Medulla oblongata (tissue), 1 donor: Measurements from ENCODE around the gene LRRC19.
A peak's percentile ranks its signal among the peaks of the same experiment; 100 is the strongest.

ENCODE experiments used
- DNase-seq: peaks from one replicate; pipeline ENCODE4 v3.0.0-alpha.2; 2015; ENCODE audit errors: extremely low spot score

Gene LRRC19

DNA sequence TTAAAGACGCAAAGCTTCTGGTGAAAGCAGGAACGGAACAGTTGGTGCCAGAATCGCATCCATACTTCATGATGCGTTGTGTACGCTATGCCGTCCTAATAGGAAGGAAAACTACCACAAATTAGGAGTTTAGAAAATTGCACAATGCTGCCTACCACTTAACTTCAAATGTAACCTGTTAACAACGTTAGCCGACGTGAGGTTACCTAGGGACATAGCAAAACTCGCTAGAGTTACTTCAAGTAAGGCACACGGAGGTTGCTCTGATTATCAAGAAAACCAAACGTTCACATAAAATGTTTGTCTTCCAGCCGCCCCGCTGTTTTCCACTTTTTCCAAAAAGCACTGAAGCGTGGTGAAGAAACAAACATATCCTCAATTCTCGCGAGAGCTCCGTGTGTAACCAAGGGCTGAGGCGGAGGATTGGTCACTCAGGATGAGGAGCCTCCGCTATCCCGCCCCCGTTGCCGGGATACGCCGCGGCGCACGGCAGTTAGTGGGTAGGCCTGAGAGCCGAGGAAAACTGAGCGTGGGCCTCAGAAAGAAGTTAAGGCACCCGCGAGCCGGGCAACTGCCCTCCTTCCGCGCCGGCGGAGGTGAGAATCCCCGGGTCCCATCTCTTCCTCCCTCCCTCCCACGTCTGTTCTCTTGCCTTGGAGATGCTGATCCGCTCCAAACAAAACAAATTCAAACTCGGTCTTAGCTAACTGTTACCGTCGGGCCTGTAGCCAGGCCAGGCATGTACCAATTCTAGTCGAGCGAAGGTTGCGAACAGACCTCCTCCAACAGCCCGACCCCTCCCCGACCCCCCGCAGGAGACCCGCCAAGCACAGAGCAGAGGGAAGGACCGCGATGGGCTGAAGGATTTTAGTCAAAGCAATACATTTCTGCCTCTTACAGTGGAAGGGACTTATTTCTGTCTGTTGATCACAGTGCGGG lies 49.3 kb downstream of the LRRC19 start, which contains the start of gene IFT74:
TSS of gene IFT74 (plus strand) at position 492 of the 939 bp plus-strand sequence. CDS start 5,556 bp downstream, outside the sequence.
- peak; percentile 100 for DNase-seq

DNA sequence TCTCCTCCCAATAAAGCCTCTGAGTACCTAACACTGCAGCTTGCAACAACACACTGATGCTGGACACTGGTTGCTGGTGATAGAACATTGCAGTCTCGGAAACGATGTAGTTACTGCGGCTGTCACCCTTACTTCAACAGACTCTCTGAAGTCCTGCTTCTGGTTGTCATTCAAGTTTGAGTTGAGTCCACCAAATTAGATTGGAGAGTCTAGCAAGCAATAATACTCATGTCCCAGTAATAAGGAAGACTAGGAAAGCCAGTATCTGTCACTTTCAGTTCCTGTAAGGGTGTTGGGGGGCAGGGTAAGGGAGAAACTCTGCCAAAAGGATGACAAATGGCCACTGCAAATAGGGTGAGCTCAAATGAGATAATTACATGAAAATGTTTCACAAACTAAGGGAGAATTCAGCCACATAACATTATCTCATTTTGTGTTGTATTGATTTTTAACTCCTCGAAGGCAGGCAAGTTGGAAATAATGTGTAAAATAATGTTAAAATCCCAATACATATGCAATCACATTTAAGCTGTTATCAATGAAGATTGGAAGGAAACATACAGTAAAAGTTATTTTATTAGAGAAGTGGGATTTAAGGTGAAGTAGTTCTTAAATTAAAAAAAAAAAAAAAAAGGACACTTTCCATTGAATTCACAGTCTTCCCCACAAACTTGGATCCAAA lies 50.1 kb downstream of the LRRC19 start:
- DNase-seq = peak; percentile 79

DNA sequence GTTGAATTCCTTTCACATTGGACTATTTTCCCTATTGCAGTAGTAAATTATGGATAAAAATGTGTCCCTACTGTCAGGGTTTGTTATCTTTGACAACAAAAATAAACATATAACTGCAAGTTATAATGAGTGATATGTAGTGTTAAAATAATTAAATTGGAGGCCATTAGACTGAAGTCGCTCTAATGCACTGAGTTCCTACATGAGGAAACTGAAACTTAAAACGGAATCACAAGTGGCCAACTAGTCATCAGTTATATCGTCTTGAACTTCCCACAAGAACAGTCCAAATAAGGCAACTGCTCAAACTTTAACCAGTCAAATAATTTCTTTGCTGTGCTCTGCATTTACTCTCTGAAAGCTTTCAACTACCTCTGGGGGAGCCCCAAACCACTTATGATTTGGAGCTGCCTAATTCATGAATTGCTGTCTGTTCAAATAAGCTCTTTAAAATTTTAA lies 51.4 kb downstream of the LRRC19 start:
- DNase-seq = peak; percentile 47

- DNase-seq = no peak
These were observed 53.7 kb downstream of the LRRC19 start for GRCh38 chr9:26951794-26952193.

GRCh38 chr9:26950521-26950920 lies 55.0 kb downstream of the LRRC19 start:
- no peak for DNase-seq

GRCh38 chr9:26949637-26950069 lies 55.8 kb downstream of the LRRC19 start:
- DNase-seq = no peak

DNA sequence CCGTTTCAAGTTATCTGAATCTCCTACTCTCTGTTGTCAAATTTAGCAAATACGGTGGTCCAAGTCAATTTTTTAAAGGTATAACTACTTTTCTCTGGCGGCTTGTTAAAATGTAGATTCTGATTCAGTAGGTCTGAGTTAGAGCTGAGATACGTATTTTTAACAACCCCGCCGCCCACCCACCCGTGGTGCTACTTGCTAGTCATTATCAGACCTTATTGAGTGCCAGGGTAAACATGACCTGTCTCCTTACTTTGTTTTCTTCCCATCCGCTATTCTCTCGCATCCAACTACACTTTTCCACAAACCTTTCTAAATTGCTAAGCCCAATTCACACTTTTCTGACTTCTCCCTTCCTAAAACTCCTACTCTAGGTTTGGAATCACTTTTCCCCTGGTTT lies 57.7 kb downstream of the LRRC19 start:
- no peak for DNase-seq

GRCh38 chr9:26946753-26947727 lies 58.4 kb downstream of the LRRC19 start, which contains the start of gene PLAA:
TSS of gene PLAA (minus strand) at chr9:26947242. CDS start at chr9:26947045, 197 bp downstream.
- DNase-seq = peak; percentile 91

DNA sequence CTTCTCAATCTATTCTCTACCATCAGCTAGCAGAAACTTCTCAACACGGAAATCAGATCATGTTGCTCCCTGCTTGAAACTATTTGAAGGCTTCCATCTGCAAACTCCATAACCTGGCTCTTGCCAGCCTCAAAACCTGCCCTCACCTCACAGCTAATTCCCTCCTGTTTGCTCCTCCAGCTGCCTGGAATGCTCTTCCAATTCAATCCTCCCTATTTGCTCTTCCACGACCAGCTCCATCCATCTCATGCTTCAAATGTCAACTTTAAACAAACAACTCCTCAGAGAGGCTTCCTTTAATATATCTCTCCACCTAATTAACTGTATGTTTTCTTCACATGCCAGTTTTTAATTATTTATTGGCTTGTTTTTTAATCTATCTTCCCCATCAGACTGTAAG lies 59.9 kb downstream of the LRRC19 start:
- DNase-seq = no peak
